Mucosa of descending colon (tissue), 3 donors: Measurements from ENCODE around the gene CRIP1. TPM values are rescaled to one million over a fixed set of nuclear protein-coding genes. Genes with fewer than 3 reads are reported as not detected.

Source experiments
- ATAC-seq: fragments of 200-7000 bp; cut with Tn5 transposase; one replicate; pipeline ENCODE4 v1.9.1; 2020; ENCODE audit warnings: mild to moderate bottlenecking, moderate library complexity
- DNase-seq, 3 donors: peaks; one replicate each; pipeline ENCODE4 v3.0.0-alpha.2; 2020
- H3K36me3 ChIP-seq: fragments of 200-600 bp; one replicate; pipeline ENCODE4 v1.8.0; 2021; ENCODE audit warnings: low read depth, mild to moderate bottlenecking
- H3K4me1 ChIP-seq: fragments of 200-600 bp; one replicate; pipeline ENCODE4 v1.8.0; 2021; ENCODE audit warnings: low read depth, mild to moderate bottlenecking
- H3K4me3 ChIP-seq: fragments of 200-600 bp; one replicate; pipeline ENCODE4 v1.8.0; 2021; ENCODE audit warnings: mild to moderate bottlenecking
- H3K9me3 ChIP-seq: fragments of 200-600 bp; one replicate; pipeline ENCODE4 v1.8.0; 2021; ENCODE audit warnings: mild to moderate bottlenecking
- CTCF ChIP-seq: fragments of 200-600 bp; IDR thresholded peaks from one replicate; pipeline ENCODE4 v1.8.0; 2022; ENCODE audit warnings: antibody characterized with exemption, mild to moderate bottlenecking
- intact Hi-C, 2 donors: fragments of 100-400 bp; cut with DNase I in 1 of 2; cut with micrococcal nuclease in 1 of 2; formaldehyde crosslinking; loops; one replicate each; pipeline versions ENCODE4 v1.11.0 to v1.11.1; 2022; cut with DNase I, micrococcal nuclease
- total RNA-seq, 3 donors: library from RNA; stranded (reverse); fragmentation: NEBNext Ultra II Directional in 2 of 3; extraction: Animal tissue kit (Norgen Biotek cat#: 25700) in 2 of 3; gene quantifications; one replicate each; pipeline versions ENCODE4 v1.2.1 to v1.2.4, GENCODE V29; 2021 to 2023
- donor health status: DM: no; HTN: no; CAD: no; lungs with moderate emphysema.
- donor health status: DM: no; HTN: no; CAD: no.
- donor health status: DM: no; HTN: yes; CAD: no.

Gene CRIP1
- total RNA-seq, 3 donors from 2014 or later = 41.3 to 144 (median 142) TPM

- no peak for ATAC-seq
- no peaks in the 10 kb centered on the region for H3K9me3 ChIP-seq
- no peak overlapping the region for H3K4me3 ChIP-seq
- no peaks in the 10 kb centered on the region for H3K4me1 ChIP-seq
- H3K36me3 ChIP-seq = no peaks in the 10 kb centered on the region
- TF ChIP-seq CTCF = no peak
- DNase-seq = peak in 1 of 3 donors; percentile 19
- intact Hi-C loops = no loop called here
These were observed 21.9 kb downstream of the CRIP1 start for GRCh38 chr14:105508601-105509000.

- Histone ChIP-seq H3K4me1 (no peaks in the 10 kb centered on the region), H3K36me3 (no peaks in the 10 kb centered on the region), H3K9me3 (no peaks in the 10 kb centered on the region), H3K4me3 (no peak overlapping the region)
- intact Hi-C loops = no loop called here
- no peak for TF ChIP-seq CTCF
- DNase-seq (peak in 1 of 3 donors; percentile 3), ATAC-seq (no peak)
These were observed 30.4 kb downstream of the CRIP1 start for GRCh38 chr14:105517096-105517495.

GRCh38 chr14:105519946-105520698 is 33.4 kb downstream of the CRIP1 start:
- intact Hi-C loops = loop anchor here in 1 of 2 donors (10.0 kb wide), 1 partner anchor 75 kb away; no protein-coding TSS in a partner anchor
- H3K9me3 ChIP-seq = no peaks in the 10 kb centered on the region
- no peak for TF ChIP-seq CTCF
- DNase-seq (no peak), ATAC-seq (no peak)
- H3K4me3 ChIP-seq = no peak overlapping the region
- H3K36me3 ChIP-seq = no peaks in the 10 kb centered on the region
- no peaks in the 10 kb centered on the region for H3K4me1 ChIP-seq

GRCh38 chr14:105525326-105525725 is 38.6 kb downstream of the CRIP1 start:
- Histone ChIP-seq H3K9me3 (no peaks in the 10 kb centered on the region), H3K36me3 (no peaks in the 10 kb centered on the region), H3K4me3 (no peak overlapping the region), H3K4me1 (peaks cover 29% of the 10 kb centered on the region)
- DNase-seq = peak in 1 of 3 donors; percentile 23
- intact Hi-C loops = loop anchor here in 1 of 2 donors (10.0 kb wide), 1 partner anchor 81 kb away; no protein-coding TSS in a partner anchor
- no peak for TF ChIP-seq CTCF
- no peak for ATAC-seq

GRCh38 chr14:105525861-105526775 is 39.4 kb downstream of the CRIP1 start, which contains the start of gene TMEM121:
TSS of gene TMEM121 (plus strand) at chr14:105526583. CDS start at chr14:105528835, 2,252 bp downstream.
- ATAC-seq (no peak), DNase-seq (peak in 2 of 3 donors; percentile 44 to 52)
- Histone ChIP-seq H3K9me3 (no peaks in the 10 kb centered on the region), H3K4me1 (peaks cover 29% of the 10 kb centered on the region), H3K4me3 (no peak within 1 kb of the TSS), H3K36me3 (no peaks in the 10 kb centered on the region)
- TF ChIP-seq CTCF = no peak
- intact Hi-C loops = loop anchor here in 1 of 2 donors (10.0 kb wide), 1 partner anchor 81 kb away; no protein-coding TSS in a partner anchor
